ENCODE results near the gene SRSF3.

- TF ChIP-seq TAF1 (IDR thresholded peaks at IDR 0.05; ENCODE audit: borderline replicate concordance, insufficient read depth, low read length) (no peak), POLR2AphosphoS5 (IDR thresholded peaks at IDR 0.05; ENCODE audit: low read depth, low read length) (no peak)
Measured at GRCh38 chr6:36636283-36636682, 42.1 kb downstream of the SRSF3 start.

Data from PFSK-1 (cell line).